Mesenchymal stem cell (in vitro differentiated cells and primary cell): ENCODE measurements around the gene FSTL1.
A peak's percentile ranks its signal among the peaks of the same experiment; 100 is the strongest.

Experiments
- DNase-seq: peaks from one replicate; pipeline ENCODE4 v3.0.0-alpha.2; 2013
- H2AFZ ChIP-seq: one replicate; pipeline ENCODE4 v1.6.1; 2013; ENCODE audit warnings: low read depth, mild to moderate bottlenecking, control low read depth, inconsistent platforms, low read length, moderate library complexity
- H2AK5ac ChIP-seq: 2 replicates; pipeline ENCODE4 v1.6.1; 2013; ENCODE audit warnings: low read length, moderate library complexity, mild to moderate bottlenecking, inconsistent platforms; ENCODE audit not compliant: severe bottlenecking
- H2BK120ac ChIP-seq: one replicate; pipeline ENCODE4 v1.6.1; 2013; ENCODE audit warnings: low read depth, mild to moderate bottlenecking, inconsistent platforms, low read length, moderate library complexity
- H2BK12ac ChIP-seq, 2 experiments: one replicate each; pipeline ENCODE4 v1.6.1; 2013; ENCODE audit warnings: inconsistent platforms in 2 of 2, low read length in 2 of 2, mild to moderate bottlenecking in 2 of 2, moderate library complexity in 2 of 2, control low read depth in 1 of 2
- H2BK15ac ChIP-seq: one replicate; pipeline ENCODE4 v1.6.1; 2013; ENCODE audit warnings: mild to moderate bottlenecking, low read depth, inconsistent platforms; ENCODE audit not compliant: poor library complexity, severe bottlenecking
- H2BK5ac ChIP-seq: 2 replicates; pipeline ENCODE4 v1.6.1; 2013; ENCODE audit warnings: low read depth, mild to moderate bottlenecking, low read length, control low read depth, inconsistent platforms; ENCODE audit not compliant: poor library complexity, severe bottlenecking
- H3K14ac ChIP-seq, 2 experiments: one replicate each; pipeline ENCODE4 v1.6.1; 2013; ENCODE audit warnings: inconsistent platforms in 2 of 2, low read length in 2 of 2, control low read depth in 1 of 2, mild to moderate bottlenecking in 1 of 2, moderate library complexity in 1 of 2
- H3K18ac ChIP-seq, 2 experiments: one replicate each; pipeline ENCODE4 v1.6.1; 2013; ENCODE audit warnings: inconsistent platforms in 2 of 2, low read length in 2 of 2, control low read depth in 1 of 2, low read depth in 1 of 2, mild to moderate bottlenecking in 1 of 2
- H3K23ac ChIP-seq, 2 experiments: one replicate each; pipeline ENCODE4 v1.6.1; 2013; ENCODE audit warnings: inconsistent platforms in 2 of 2, low read length in 2 of 2, mild to moderate bottlenecking in 2 of 2, moderate library complexity in 2 of 2, control low read depth in 1 of 2
- H3K27ac ChIP-seq: 2 replicates; pipeline ENCODE4 v1.5.1; 2013; ENCODE audit warnings: mild to moderate bottlenecking, moderate library complexity, low read length, control low read depth, inconsistent platforms; ENCODE audit not compliant: poor library complexity, severe bottlenecking
- H3K27me3 ChIP-seq, 2 experiments: 2 replicates each; pipeline versions ENCODE4 v1.6.1 to v1.7.0; 2013; ENCODE audit warnings: low read length in 2 of 2, mild to moderate bottlenecking in 2 of 2, moderate library complexity in 2 of 2, control low read depth in 1 of 2, inconsistent platforms in 1 of 2; ENCODE audit not compliant: control insufficient read depth in 1 of 2, insufficient read depth in 1 of 2
- H3K36me3 ChIP-seq, 2 experiments: 2 replicates each; pipeline versions ENCODE4 v1.6.1 to v1.7.0; 2013; ENCODE audit warnings: low read length in 2 of 2, control low read depth in 1 of 2, inconsistent platforms in 1 of 2, low read depth in 1 of 2, mild to moderate bottlenecking in 1 of 2; ENCODE audit not compliant: insufficient read depth in 2 of 2, control insufficient read depth in 1 of 2
- H3K4ac ChIP-seq, 2 experiments: one replicate each; pipeline ENCODE4 v1.6.1; 2013; ENCODE audit warnings: inconsistent platforms in 2 of 2, low read length in 2 of 2, mild to moderate bottlenecking in 2 of 2, moderate library complexity in 2 of 2, control low read depth in 1 of 2, low read depth in 1 of 2
- H3K4me1 ChIP-seq: 2 replicates; pipeline ENCODE4 v1.6.1; 2013; ENCODE audit warnings: low read depth, low read length, control low read depth; ENCODE audit not compliant: control insufficient read depth, insufficient read depth
- H3K4me2 ChIP-seq: 2 replicates; pipeline ENCODE4 v1.6.1; 2013; ENCODE audit warnings: low read length, mild to moderate bottlenecking, inconsistent platforms; ENCODE audit not compliant: poor library complexity, severe bottlenecking
- H3K4me3 ChIP-seq, 2 experiments: 2 replicates each; pipeline versions ENCODE4 v1.5.1 to v1.7.0; 2013; ENCODE audit warnings: low read length in 2 of 2, mild to moderate bottlenecking in 2 of 2, control low read depth in 1 of 2, low read depth in 1 of 2; ENCODE audit not compliant: insufficient read depth in 1 of 2
- H3K79me1 ChIP-seq: replicated peaks from 2 replicates; pipeline ENCODE4 v1.6.1; 2013; ENCODE audit warnings: mild to moderate bottlenecking, control low read depth, low read length, inconsistent platforms; ENCODE audit not compliant: poor library complexity, severe bottlenecking
- H3K9ac ChIP-seq: 2 replicates; pipeline ENCODE4 v1.7.0; 2013; ENCODE audit warnings: mild to moderate bottlenecking, low read length, moderate library complexity
- H3K9me3 ChIP-seq: 2 replicates; pipeline ENCODE4 v1.7.0; 2013; ENCODE audit warnings: mild to moderate bottlenecking, low read length; ENCODE audit not compliant: control insufficient read depth
- H4K8ac ChIP-seq: one replicate; pipeline ENCODE4 v1.6.1; 2013; ENCODE audit warnings: inconsistent platforms, mild to moderate bottlenecking, low read length, moderate library complexity
- H4K91ac ChIP-seq: one replicate; pipeline ENCODE4 v1.6.1; 2013; ENCODE audit warnings: mild to moderate bottlenecking, low read length, inconsistent platforms
- whole genome bisulfite sequencing: methylation state at CpG from one replicate; pipeline ENCODE4 v1.1.7; 2013; ENCODE audit warnings: mixed read lengths; 5-methylcytosine and 5-hydroxymethylcytosine counted together

FSTL1 gene

GRCh38 chr3:120475722-120476377 is 25.1 kb upstream of the FSTL1 start:
- Histone ChIP-seq H3K79me1 (no peaks in the 10 kb centered on the region), H3K9ac (no peak overlapping the region), H3K23ac (no peak overlapping the region), H2BK120ac (no peak overlapping the region), H2AFZ (no peak overlapping the region), H2AK5ac (no peak overlapping the region), H3K27ac (no peak overlapping the region), H3K18ac (no peak overlapping the region), H2BK5ac (no peak overlapping the region), H2BK15ac (no peak overlapping the region), H3K4me1 (peaks cover 4% of the 10 kb centered on the region), H4K91ac (no peak overlapping the region), H3K36me3 (no peaks in the 10 kb centered on the region), H3K4me3 (no peak overlapping the region), H3K9me3 (no peaks in the 10 kb centered on the region), H4K8ac (no peak overlapping the region), H3K14ac (no peak overlapping the region), H2BK12ac (no peak overlapping the region), H3K27me3 (no peaks in the 10 kb centered on the region), H3K4ac (no peak overlapping the region), H3K4me2 (no peak overlapping the region)
- DNase-seq: no peak
- WGBS: 77% methylated on average over 6 of the region's 6 CpGs

GRCh38 chr3:120473896-120474675 is 23.3 kb upstream of the FSTL1 start:
- H2AK5ac ChIP-seq: no peak overlapping the region
- H2AFZ ChIP-seq: no peak overlapping the region
- no peak overlapping the region for H3K4ac ChIP-seq
- H3K36me3 ChIP-seq: no peaks in the 10 kb centered on the region
- no peak overlapping the region for H3K27ac ChIP-seq
- no peak overlapping the region for H4K91ac ChIP-seq
- H3K18ac ChIP-seq: no peak overlapping the region
- 91% methylated on average over 1 of the region's 3 CpGs for WGBS
- H3K4me1 ChIP-seq: peaks cover 4% of the 10 kb centered on the region
- H3K79me1 ChIP-seq: no peaks in the 10 kb centered on the region
- H2BK5ac ChIP-seq: no peak overlapping the region
- no peak overlapping the region for H2BK120ac ChIP-seq
- no peak overlapping the region for H2BK15ac ChIP-seq
- no peak overlapping the region for H3K23ac ChIP-seq
- H3K9ac ChIP-seq: no peak overlapping the region
- no peak overlapping the region for H2BK12ac ChIP-seq
- H3K9me3 ChIP-seq: no peaks in the 10 kb centered on the region
- no peak overlapping the region for H3K14ac ChIP-seq
- H3K27me3 ChIP-seq: no peaks in the 10 kb centered on the region
- H3K4me2 ChIP-seq: no peak overlapping the region
- no peak for DNase-seq
- no peak overlapping the region for H4K8ac ChIP-seq
- no peak overlapping the region for H3K4me3 ChIP-seq

GRCh38 chr3:120473389-120473788 is 22.6 kb upstream of the FSTL1 start:
- no peak overlapping the region for H2AK5ac ChIP-seq
- H3K27ac ChIP-seq: no peak overlapping the region
- H3K4me1 ChIP-seq: peaks cover 4% of the 10 kb centered on the region
- H3K9ac ChIP-seq: no peak overlapping the region
- no peak overlapping the region for H4K8ac ChIP-seq
- no peak overlapping the region for H4K91ac ChIP-seq
- H3K4ac ChIP-seq: no peak overlapping the region
- H3K18ac ChIP-seq: no peak overlapping the region
- no peaks in the 10 kb centered on the region for H3K27me3 ChIP-seq
- no peak overlapping the region for H3K4me3 ChIP-seq
- no peaks in the 10 kb centered on the region for H3K9me3 ChIP-seq
- no peak overlapping the region for H2BK120ac ChIP-seq
- no peak for DNase-seq
- H3K4me2 ChIP-seq: no peak overlapping the region
- H3K14ac ChIP-seq: no peak overlapping the region
- H2AFZ ChIP-seq: no peak overlapping the region
- no peak overlapping the region for H2BK5ac ChIP-seq
- no peaks in the 10 kb centered on the region for H3K36me3 ChIP-seq
- 79% methylated on average over 2 of the region's 2 CpGs for WGBS
- H3K79me1 ChIP-seq: no peaks in the 10 kb centered on the region
- H2BK15ac ChIP-seq: no peak overlapping the region
- no peak overlapping the region for H3K23ac ChIP-seq
- no peak overlapping the region for H2BK12ac ChIP-seq

- Histone ChIP-seq H3K27me3 (no peaks in the 10 kb centered on the region), H3K14ac (no peak overlapping the region), H2AFZ (no peak overlapping the region), H3K36me3 (no peaks in the 10 kb centered on the region), H3K23ac (no peak overlapping the region), H2BK15ac (no peak overlapping the region), H3K4me1 (peaks cover 4% of the 10 kb centered on the region), H3K9ac (no peak overlapping the region), H3K79me1 (no peaks in the 10 kb centered on the region), H3K9me3 (no peaks in the 10 kb centered on the region), H3K4me2 (no peak overlapping the region), H3K27ac (peak overlapping the region; percentile 39), H2BK5ac (no peak overlapping the region), H2BK120ac (no peak overlapping the region), H3K4ac (no peak overlapping the region), H4K91ac (no peak overlapping the region), H2AK5ac (no peak overlapping the region), H2BK12ac (no peak overlapping the region), H4K8ac (no peak overlapping the region), H3K4me3 (no peak overlapping the region), H3K18ac (no peak overlapping the region)
- DNase-seq: no peak
- WGBS: 66% methylated on average over 3 of the region's 3 CpGs
These were observed 21.5 kb upstream of the FSTL1 start for GRCh38 chr3:120472121-120472844.
